GM06990 (cell line): ENCODE data around the gene ZNRF1.
"Not testable (repeated sequence)": the region's sequence is repeated elsewhere in the genome, so short reads cannot be mapped to it uniquely, and the experiment has no call there.

ENCODE experiments used
- DNase-seq: peaks from one replicate; pipeline ENCODE4 v3.0.0-alpha.2; 2011; ENCODE audit not compliant: insufficient read length; ENCODE audit errors: extremely low read depth
- H3K27me3 ChIP-seq: replicated peaks from 2 replicates; pipeline ENCODE4 v1.6.0; 2011; ENCODE audit warnings: low read length; ENCODE audit not compliant: control insufficient read depth, insufficient read depth
- H3K36me3 ChIP-seq: 2 replicates; pipeline ENCODE4 v1.5.1; 2011; ENCODE audit warnings: low read length; ENCODE audit not compliant: control insufficient read depth, insufficient read depth
- H3K4me3 ChIP-seq: replicated peaks from 2 replicates; pipeline ENCODE4 v1.5.1; 2011; ENCODE audit warnings: low read depth, mild to moderate bottlenecking, control low read depth, low read length
- CTCF ChIP-seq: IDR thresholded peaks from 2 replicates; pipeline ENCODE4 v1.5.1; 2011; ENCODE audit warnings: low read length, control low read depth, mild to moderate bottlenecking, inconsistent platforms; ENCODE audit not compliant: insufficient read depth, poor library complexity, severe bottlenecking

Gene ZNRF1

DNA sequence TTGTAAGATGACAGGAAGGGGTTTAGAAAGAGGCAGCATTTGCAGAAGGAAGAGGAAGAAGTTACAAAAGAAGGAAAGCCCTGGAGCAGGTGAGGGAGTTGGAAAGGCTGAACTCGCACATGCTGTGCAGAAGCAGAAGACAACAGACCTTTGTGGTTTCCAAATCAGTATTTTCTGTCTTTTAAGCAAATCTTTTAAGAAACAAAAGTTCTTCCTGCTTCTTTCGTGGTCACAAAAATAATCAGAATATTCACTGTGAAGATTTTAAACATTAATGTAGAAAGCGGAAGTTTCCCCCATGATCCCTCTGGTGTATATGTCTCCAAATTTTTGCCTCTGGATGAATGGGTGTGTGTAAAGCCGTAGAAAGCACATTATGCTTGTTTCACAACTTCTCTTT, 25.8 kb downstream of the ZNRF1 start:
- TF ChIP-seq CTCF = no peak
- H3K36me3 ChIP-seq = no peaks in the 10 kb centered on the region
- no peak overlapping the region for H3K4me3 ChIP-seq
- peak; percentile 38 for DNase-seq
- no peaks in the 10 kb centered on the region for H3K27me3 ChIP-seq

DNA sequence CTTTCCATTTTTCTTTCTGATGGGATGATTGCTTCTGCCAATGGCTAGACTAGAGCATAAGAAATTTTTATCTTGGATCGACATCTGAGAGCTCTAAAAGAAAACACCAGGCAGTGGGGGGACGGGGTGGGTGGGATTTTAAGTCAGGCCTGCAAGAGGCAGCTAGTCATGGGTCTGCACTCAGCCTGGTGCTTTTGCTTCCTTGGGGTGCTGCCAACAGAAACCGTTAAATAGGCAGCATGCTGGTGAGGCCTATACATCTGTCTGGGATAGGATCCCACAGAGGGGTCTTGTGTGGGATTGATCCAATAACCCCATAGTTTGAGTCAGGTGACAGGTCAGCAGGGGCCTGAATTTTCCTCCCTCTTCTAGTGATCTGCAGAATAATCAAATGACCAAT, 26.9 kb downstream of the ZNRF1 start:
- no peak for TF ChIP-seq CTCF
- no peaks in the 10 kb centered on the region for H3K36me3 ChIP-seq
- DNase-seq = no peak
- no peaks in the 10 kb centered on the region for H3K27me3 ChIP-seq
- no peak overlapping the region for H3K4me3 ChIP-seq

DNA sequence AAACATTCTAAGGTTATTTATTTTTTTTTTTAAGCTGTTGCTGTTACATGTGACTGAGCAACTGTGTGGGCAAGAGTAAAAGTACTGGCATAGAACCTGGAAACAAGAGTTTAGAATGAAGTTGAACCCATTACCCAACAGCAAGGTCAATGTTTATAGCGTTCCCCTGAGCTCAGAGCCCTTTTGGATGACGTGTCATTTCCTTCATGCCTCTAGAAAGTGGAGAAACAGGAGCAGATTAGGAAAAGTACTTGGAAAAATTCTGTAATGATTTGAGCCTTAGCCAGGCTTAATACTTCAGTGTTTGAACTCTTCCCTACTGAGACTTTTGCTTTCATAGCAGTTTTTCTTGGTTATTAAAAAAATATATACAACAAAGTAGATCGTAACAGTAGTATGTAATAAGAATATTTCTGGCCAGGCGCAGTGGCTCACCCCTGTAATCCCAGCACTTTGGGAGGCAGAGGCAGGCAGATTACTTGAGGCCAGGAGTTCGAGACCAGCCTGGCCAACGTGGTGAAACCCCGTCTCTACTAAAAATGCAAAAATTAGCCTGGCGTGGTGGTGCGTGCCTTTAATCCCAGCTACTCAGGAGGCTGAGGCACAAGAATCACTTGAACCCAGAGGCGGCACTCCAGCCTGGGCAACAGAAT, 27.5 kb downstream of the ZNRF1 start:
- not testable (repeated sequence) for DNase-seq, H3K36me3 ChIP-seq, H3K27me3 ChIP-seq, H3K4me3 ChIP-seq

DNA sequence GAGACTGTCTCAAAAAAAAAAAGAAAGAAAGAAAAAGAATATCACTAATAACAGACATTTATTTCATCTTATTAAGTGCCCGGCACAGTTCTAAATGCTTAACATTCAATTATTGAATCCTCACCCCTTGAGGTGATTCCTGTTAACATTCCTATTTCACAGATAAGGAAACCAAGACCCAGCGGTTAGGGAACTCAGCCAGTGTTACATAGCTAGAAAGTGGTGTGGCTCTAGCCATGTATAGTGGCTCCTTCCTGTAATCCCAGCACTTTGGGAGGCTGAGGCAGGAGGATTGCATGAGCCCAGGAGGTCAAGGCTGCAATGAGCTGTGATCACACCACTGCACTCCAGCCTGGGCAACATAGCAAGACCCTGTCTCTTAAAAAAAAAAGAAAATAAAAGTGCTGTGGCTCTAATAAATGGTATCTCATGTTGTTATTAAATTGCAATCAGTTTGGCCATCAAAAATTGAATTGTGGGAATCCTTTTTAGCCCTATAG, 28.1 kb downstream of the ZNRF1 start:
- no peak overlapping the region for H3K4me3 ChIP-seq
- TF ChIP-seq CTCF = no peak
- DNase-seq = no peak
- no peaks in the 10 kb centered on the region for H3K27me3 ChIP-seq
- H3K36me3 ChIP-seq = no peaks in the 10 kb centered on the region

DNA sequence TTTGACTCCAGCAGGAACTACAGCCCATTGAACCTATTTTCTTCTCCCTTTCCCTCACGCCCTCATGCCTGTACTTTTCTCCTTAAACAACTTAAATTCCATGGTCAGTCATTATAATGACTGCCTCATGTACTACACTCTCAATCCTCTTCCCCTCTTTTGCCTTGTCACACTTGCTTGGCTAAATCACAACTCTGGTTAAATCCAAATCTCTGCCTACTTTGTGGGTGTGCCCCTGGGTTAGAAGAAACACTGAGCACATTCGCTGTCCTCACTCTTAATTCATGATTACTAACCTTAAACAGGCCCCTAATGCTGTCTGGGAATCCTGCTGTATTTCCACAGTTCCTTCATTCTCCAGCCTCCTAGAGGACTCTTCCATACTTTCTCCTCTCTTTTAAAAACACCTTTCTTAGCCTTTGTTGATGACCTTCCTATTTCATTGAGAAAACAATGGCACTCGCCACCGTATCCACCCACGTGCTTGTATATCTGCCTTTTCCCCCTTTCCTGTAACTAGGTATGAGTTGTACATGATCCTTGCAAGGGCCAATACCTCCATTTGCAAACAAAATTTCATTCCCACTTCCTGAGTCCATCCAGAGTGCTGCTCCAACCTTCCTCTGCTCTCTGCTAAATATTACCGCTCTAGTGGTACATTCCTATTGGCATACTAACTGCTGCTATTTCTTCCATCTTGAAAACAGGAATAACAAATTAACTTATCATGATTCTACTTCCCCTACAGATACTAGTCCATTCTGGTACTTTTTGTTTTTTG, 28.9 kb downstream of the ZNRF1 start:
- H3K36me3 ChIP-seq = no peaks in the 10 kb centered on the region
- TF ChIP-seq CTCF = no peak

DNA sequence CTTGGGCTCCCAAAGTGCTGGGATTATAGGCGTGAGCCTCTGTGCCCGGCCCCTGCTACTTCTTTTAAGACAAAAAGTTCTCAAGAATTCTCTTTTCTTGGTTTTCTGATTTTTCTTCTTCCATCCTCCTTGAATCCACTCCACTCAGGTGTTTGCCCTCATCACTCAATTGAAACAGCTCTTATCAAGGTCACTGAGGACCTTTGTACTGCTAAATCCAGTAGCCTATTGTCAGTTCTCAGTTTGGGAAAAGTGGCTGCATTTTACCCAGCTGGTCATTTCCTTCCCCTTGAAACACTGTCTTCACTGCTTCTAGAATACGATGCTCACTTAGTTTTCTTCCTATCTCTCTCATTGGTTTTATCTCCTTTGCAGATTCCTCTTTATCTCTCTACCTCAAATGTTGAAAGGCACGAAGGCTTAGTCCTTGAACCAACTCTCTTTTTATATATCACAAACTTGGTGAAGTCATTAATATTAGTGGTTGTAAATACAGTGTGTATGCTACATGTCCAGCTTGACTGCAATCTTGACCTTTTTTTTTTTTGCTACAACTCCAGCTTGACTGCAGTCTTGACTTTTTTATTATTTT, 29.8 kb downstream of the ZNRF1 start:
- no peaks in the 10 kb centered on the region for H3K27me3 ChIP-seq
- DNase-seq = no peak
- no peaks in the 10 kb centered on the region for H3K36me3 ChIP-seq
- no peak overlapping the region for H3K4me3 ChIP-seq
- TF ChIP-seq CTCF = no peak

More for the DNA sequence above, 28.9 kb downstream of the ZNRF1 start:
- no peak for DNase-seq
- Histone ChIP-seq H3K4me3 (no peak overlapping the region), H3K27me3 (no peaks in the 10 kb centered on the region)
